ENCODE results near the gene PURB.
"Not testable (repeated sequence)": the region's sequence is repeated elsewhere in the genome, so short reads cannot be mapped to it uniquely, and the experiment has no call there.

GRCh38 chr7:44861949-44862348 is 23.4 kb downstream of the PURB start:
- not testable (repeated sequence) for TF ChIP-seq CTCF (conservative IDR thresholded peaks at IDR 0.05 in 1 of 2, IDR thresholded peaks at IDR 0.05 in 1 of 2; ENCODE audit: extremely low read depth in 1 of 2, insufficient read depth in 1 of 2, low read depth in 1 of 2, low read length in 2 of 2); EZH2 (IDR thresholded peaks at IDR 0.05; ENCODE audit: borderline replicate concordance, low read length)
